Progenitor cell of endocrine pancreas (in vitro differentiated cells): ENCODE measurements around the gene TP53I11. TPM values are rescaled to one million over a fixed set of nuclear protein-coding genes. Genes with fewer than 3 reads are reported as not detected.

Source experiments
- DNase-seq: peaks from one replicate; pipeline ENCODE4 v3.0.0; 2021; ENCODE audit warnings: low spot score; ENCODE audit not compliant: unreplicated experiment
- H3K27ac Mint-ChIP-seq: 2 replicates; pipeline ENCODE4 v1.8.0; 2021; ENCODE audit warnings: mild to moderate bottlenecking, moderate library complexity, mixed read lengths
- H3K27me3 Mint-ChIP-seq: 2 replicates; pipeline ENCODE4 v1.8.0; 2021; ENCODE audit warnings: mixed read lengths
- H3K36me3 Mint-ChIP-seq: 2 replicates; pipeline ENCODE4 v1.8.0; 2022; ENCODE audit warnings: mixed read lengths; ENCODE audit not compliant: insufficient read depth
- H3K4me1 Mint-ChIP-seq: 2 replicates; pipeline ENCODE4 v1.8.0; 2021; ENCODE audit warnings: low read depth, mixed read lengths
- H3K4me3 Mint-ChIP-seq: 2 replicates; pipeline ENCODE4 v1.8.0; 2021; ENCODE audit warnings: low read depth, mild to moderate bottlenecking, moderate library complexity, mixed read lengths
- H3K9me3 Mint-ChIP-seq: 2 replicates; pipeline ENCODE4 v1.8.0; 2021; ENCODE audit warnings: low read depth, mixed read lengths
- total RNA-seq: library from RNA; stranded (reverse); gene quantifications from 2 replicates; pipeline ENCODE4 v1.2.1, GENCODE V29; 2021
- TF ChIP-seq, protein P1 (sequence below): fragments of 200-600 bp; sonication (generic); IDR thresholded peaks from one replicate; pipeline ENCODE4 v1.5.0; 2021; ENCODE audit warnings: antibody characterized with exemption, mild to moderate bottlenecking; ENCODE audit not compliant: unreplicated experiment

Gene TP53I11
- total RNA-seq, 1 donor from 2014 or later = 82.8 TPM

- DNase-seq = no peak
- TF ChIP-seq, protein P1, sequence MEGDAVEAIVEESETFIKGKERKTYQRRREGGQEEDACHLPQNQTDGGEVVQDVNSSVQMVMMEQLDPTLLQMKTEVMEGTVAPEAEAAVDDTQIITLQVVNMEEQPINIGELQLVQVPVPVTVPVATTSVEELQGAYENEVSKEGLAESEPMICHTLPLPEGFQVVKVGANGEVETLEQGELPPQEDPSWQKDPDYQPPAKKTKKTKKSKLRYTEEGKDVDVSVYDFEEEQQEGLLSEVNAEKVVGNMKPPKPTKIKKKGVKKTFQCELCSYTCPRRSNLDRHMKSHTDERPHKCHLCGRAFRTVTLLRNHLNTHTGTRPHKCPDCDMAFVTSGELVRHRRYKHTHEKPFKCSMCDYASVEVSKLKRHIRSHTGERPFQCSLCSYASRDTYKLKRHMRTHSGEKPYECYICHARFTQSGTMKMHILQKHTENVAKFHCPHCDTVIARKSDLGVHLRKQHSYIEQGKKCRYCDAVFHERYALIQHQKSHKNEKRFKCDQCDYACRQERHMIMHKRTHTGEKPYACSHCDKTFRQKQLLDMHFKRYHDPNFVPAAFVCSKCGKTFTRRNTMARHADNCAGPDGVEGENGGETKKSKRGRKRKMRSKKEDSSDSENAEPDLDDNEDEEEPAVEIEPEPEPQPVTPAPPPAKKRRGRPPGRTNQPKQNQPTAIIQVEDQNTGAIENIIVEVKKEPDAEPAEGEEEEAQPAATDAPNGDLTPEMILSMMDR = no peak
- H3K36me3 Mint-ChIP-seq = peaks cover 3% of the 10 kb centered on the region
- H3K9me3 Mint-ChIP-seq = no peaks in the 10 kb centered on the region
- H3K27me3 Mint-ChIP-seq = no peaks in the 10 kb centered on the region
- H3K4me1 Mint-ChIP-seq = peaks cover 3% of the 10 kb centered on the region
- no peak overlapping the region for H3K4me3 Mint-ChIP-seq
- H3K27ac Mint-ChIP-seq = no peak overlapping the region
Measured at GRCh38 chr11:44926036-44926435, 24.6 kb downstream of the TP53I11 start.

DNA sequence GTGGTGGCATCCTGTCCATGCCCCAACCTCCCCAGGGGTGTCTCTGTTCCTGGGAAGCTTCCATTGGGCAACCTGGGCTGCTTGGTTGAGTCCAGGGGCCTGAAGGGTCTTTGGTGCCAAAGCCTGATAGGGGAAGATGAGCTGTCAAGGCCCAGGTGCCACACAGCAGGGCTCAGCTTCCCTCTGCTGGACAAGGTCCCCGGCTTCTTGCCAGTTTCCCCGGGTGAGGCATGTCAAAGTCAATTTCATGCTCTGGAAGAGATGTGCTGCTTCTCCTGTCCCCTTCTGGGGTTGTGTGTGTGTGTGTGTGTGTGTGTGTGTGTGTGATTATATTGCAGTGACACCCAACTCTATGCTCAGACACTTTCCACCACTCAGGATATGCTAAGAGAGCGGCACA, 26.9 kb downstream of the TP53I11 start:
- no peaks in the 10 kb centered on the region for H3K4me1 Mint-ChIP-seq
- no peaks in the 10 kb centered on the region for H3K36me3 Mint-ChIP-seq
- H3K4me3 Mint-ChIP-seq = no peak overlapping the region
- H3K27me3 Mint-ChIP-seq = no peaks in the 10 kb centered on the region
- no peaks in the 10 kb centered on the region for H3K9me3 Mint-ChIP-seq
- TF ChIP-seq, protein P1 = no peak
- no peak overlapping the region for H3K27ac Mint-ChIP-seq
- DNase-seq = no peak

DNA sequence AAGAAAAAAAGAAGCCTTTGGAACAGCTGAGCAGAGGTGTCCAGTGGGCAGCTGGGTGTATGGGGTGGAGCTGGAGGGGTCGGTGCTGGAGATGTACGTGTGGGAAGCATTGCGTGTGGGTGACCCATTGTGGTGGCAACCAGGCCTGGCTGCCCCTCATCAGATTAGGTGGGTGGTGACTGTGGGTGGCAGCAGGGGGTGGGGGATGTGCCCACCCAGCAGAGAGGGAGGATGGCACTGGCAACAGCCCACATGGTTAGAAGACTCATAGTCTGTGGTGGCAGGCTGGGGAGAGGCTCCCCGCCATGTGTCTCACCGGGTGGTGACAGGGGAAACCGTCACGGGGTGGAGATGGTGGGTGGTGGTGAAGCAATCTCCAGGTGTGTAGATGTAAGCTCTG, 27.6 kb downstream of the TP53I11 start:
- H3K27ac Mint-ChIP-seq = peak overlapping the region; percentile 24
- no peaks in the 10 kb centered on the region for H3K4me1 Mint-ChIP-seq
- no peaks in the 10 kb centered on the region for H3K9me3 Mint-ChIP-seq
- no peaks in the 10 kb centered on the region for H3K27me3 Mint-ChIP-seq
- no peaks in the 10 kb centered on the region for H3K36me3 Mint-ChIP-seq
- TF ChIP-seq, protein P1 = no peak
- no peak overlapping the region for H3K4me3 Mint-ChIP-seq
- DNase-seq = no peak

DNA sequence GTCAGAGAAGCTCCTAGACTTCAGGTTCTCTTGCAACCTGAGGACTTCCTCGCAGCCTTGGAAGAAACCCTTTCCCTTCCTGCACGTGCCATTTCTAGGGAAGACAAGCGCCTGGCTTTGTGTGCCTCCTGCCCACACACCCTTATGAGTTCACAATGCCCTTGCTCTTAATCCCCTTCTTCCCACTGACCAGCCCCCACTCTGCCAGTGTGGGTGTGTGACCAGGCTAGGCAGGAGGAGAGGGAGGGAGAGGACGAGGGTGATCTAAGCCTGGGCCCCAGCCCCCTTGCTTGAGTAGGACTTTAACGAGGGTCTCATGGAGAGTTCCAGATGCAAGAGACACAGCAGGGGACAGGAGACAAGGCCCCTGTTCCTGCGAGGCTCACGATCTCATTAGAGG, 30.2 kb downstream of the TP53I11 start:
- Mint-ChIP-seq H3K4me1 (no peaks in the 10 kb centered on the region), H3K27ac (no peak overlapping the region), H3K4me3 (no peak overlapping the region), H3K27me3 (no peaks in the 10 kb centered on the region), H3K36me3 (no peaks in the 10 kb centered on the region), H3K9me3 (no peaks in the 10 kb centered on the region)
- DNase-seq = no peak
- TF ChIP-seq, protein P1 = no peak

GRCh38 chr11:44917741-44918140, 32.9 kb downstream of the TP53I11 start:
- TF ChIP-seq, protein P1 = no peak
- Mint-ChIP-seq H3K27me3 (no peaks in the 10 kb centered on the region), H3K4me1 (no peaks in the 10 kb centered on the region), H3K9me3 (no peaks in the 10 kb centered on the region), H3K27ac (no peak overlapping the region), H3K4me3 (no peak overlapping the region), H3K36me3 (no peaks in the 10 kb centered on the region)
- DNase-seq = no peak
